VCaP (cell line): ENCODE measurements around the gene CTNNA3.
A peak's percentile ranks its signal among the peaks of the same experiment; 100 is the strongest.

Experiments
- H3K27ac ChIP-seq: fragments of 450-650 bp; 2 replicates; pipeline ENCODE4 v1.5.1; 2017
- CTCF ChIP-seq: fragments of 450-650 bp; conservative IDR thresholded peaks from 2 replicates; pipeline ENCODE4 v1.5.1; 2017; ENCODE audit warnings: mild to moderate bottlenecking, moderate library complexity

The CTNNA3 gene

GRCh38 chr10:66190413-66190812 is 1505.6 kb downstream of the CTNNA3 start:
- TF ChIP-seq CTCF: no peak

GRCh38 chr10:66189271-66189670 is 1506.7 kb downstream of the CTNNA3 start:
- no peak for TF ChIP-seq CTCF
- no peak overlapping the region for H3K27ac ChIP-seq

More at GRCh38 chr10:66190413-66190812, 1505.6 kb downstream of the CTNNA3 start:
- H3K27ac ChIP-seq: no peak overlapping the region

- TF ChIP-seq CTCF: no peak
- H3K27ac ChIP-seq: no peak overlapping the region
These were observed 1508.8 kb downstream of the CTNNA3 start for GRCh38 chr10:66187053-66187733.

- H3K27ac ChIP-seq: no peak overlapping the region
- no peak for TF ChIP-seq CTCF
These were observed 1513.0 kb downstream of the CTNNA3 start for GRCh38 chr10:66183028-66183427.

GRCh38 chr10:66180581-66181318 is 1515.2 kb downstream of the CTNNA3 start:
- TF ChIP-seq CTCF: peak; percentile 78
- H3K27ac ChIP-seq: no peak overlapping the region

- TF ChIP-seq CTCF: no peak
- no peak overlapping the region for H3K27ac ChIP-seq
These were observed 1516.0 kb downstream of the CTNNA3 start for GRCh38 chr10:66180021-66180420.

- H3K27ac ChIP-seq: no peak overlapping the region
- TF ChIP-seq CTCF: no peak
These were observed 1519.2 kb downstream of the CTNNA3 start for GRCh38 chr10:66176772-66177171.
